OCI-LY7 (cell line): ENCODE data around the gene ANKS1B. TPM values are rescaled to one million over a fixed set of nuclear protein-coding genes. Genes with fewer than 3 reads are reported as not detected.

ENCODE experiments used
- BruUV-seq: library from RNA; stranded (reverse); fragments of 400-500 nt; replicated peaks from 2 replicates; lab custom pipeline; 2021; lab: Mats Ljungman, UMichigan
- CTCF ChIA-PET: fragments of 300-600 bp; sonication (Branson Sonifier 250); formaldehyde crosslinking; loops from one replicate; lab custom pipeline; 2022; ENCODE audit warnings: antibody characterized with exemption; ENCODE audit not compliant: unreplicated experiment; lab: Charles Lee
- POLR2A ChIA-PET: fragments of 300-600 bp; sonication (Branson Sonifier 250); formaldehyde crosslinking; loops from one replicate; lab custom pipeline; 2022; ENCODE audit warnings: antibody characterized with exemption; lab: Charles Lee
- DNase-seq: peaks from one replicate; pipeline ENCODE4 v3.0.0-alpha.2; 2015; ENCODE audit warnings: low spot score
- H2AFZ ChIP-seq: fragments of 200-600 bp; sonication (generic), shearing (Covaris generic); 2 replicates; pipeline ENCODE4 v1.6.1; 2014; ENCODE audit warnings: mild to moderate bottlenecking, antibody characterized with exemption, low read length, moderate library complexity
- H3K27ac ChIP-seq: fragments of 200-600 bp; sonication (generic); 2 replicates; pipeline ENCODE4 v1.5.1; 2014; ENCODE audit warnings: mixed run types, low read depth, mild to moderate bottlenecking, moderate library complexity, low read length, inconsistent platforms; ENCODE audit not compliant: poor library complexity, severe bottlenecking
- H3K36me3 ChIP-seq: fragments of 200-600 bp; sonication (generic); 2 replicates; pipeline ENCODE4 v1.6.1; 2014; ENCODE audit warnings: mild to moderate bottlenecking, antibody characterized with exemption, low read length, moderate library complexity, mixed read lengths; ENCODE audit not compliant: insufficient read depth
- H3K4me1 ChIP-seq: fragments of 200-600 bp; sonication (generic); 2 replicates; pipeline ENCODE4 v1.5.1; 2014; ENCODE audit warnings: mild to moderate bottlenecking, low read length; ENCODE audit not compliant: insufficient read depth, poor library complexity, severe bottlenecking
- H3K4me2 ChIP-seq: fragments of 200-600 bp; sonication (generic); 2 replicates; pipeline ENCODE4 v1.6.1; 2014; ENCODE audit warnings: mild to moderate bottlenecking, low read length
- H3K4me3 ChIP-seq: fragments of 200-600 bp; sonication (generic); 2 replicates; pipeline ENCODE4 v1.5.1; 2014; ENCODE audit warnings: mild to moderate bottlenecking, low read depth, low read length; ENCODE audit not compliant: poor library complexity, severe bottlenecking
- H3K79me2 ChIP-seq: fragments of 200-600 bp; sonication (generic); 2 replicates; pipeline ENCODE4 v1.6.1; 2016; ENCODE audit warnings: low read depth, mild to moderate bottlenecking, low read length, moderate library complexity, mixed read lengths; ENCODE audit not compliant: insufficient read depth
- H3K9me2 ChIP-seq: fragments of 200-600 bp; sonication (generic); 2 replicates; pipeline ENCODE4 v1.6.1; 2016; ENCODE audit warnings: mild to moderate bottlenecking, low read length, mixed read lengths; ENCODE audit not compliant: insufficient read depth
- H3K9me3 ChIP-seq: fragments of 200-600 bp; sonication (generic); 2 replicates; pipeline ENCODE4 v1.6.1; 2014; ENCODE audit warnings: mild to moderate bottlenecking, mixed run types, low read length, mixed read lengths
- H4K20me1 ChIP-seq: fragments of 200-600 bp; sonication (generic); 2 replicates; pipeline ENCODE4 v1.6.1; 2014; ENCODE audit warnings: mild to moderate bottlenecking, antibody characterized with exemption, low read length, moderate library complexity, mixed read lengths; ENCODE audit not compliant: insufficient read depth
- CTCF ChIP-seq: fragments of 200-600 bp; sonication (generic); conservative IDR thresholded peaks from 2 replicates; pipeline ENCODE4 v1.5.1; 2014; ENCODE audit warnings: mild to moderate bottlenecking, antibody characterized with exemption, low read length, moderate library complexity, mixed read lengths
- EZH2phosphoT487 ChIP-seq: fragments of 200-600 bp; sonication (generic); IDR thresholded peaks from 2 replicates; pipeline ENCODE4 v1.6.1; 2018; ENCODE audit warnings: low read depth, borderline replicate concordance, mild to moderate bottlenecking, mixed run types, antibody characterized with exemption, low read length, moderate library complexity, mixed read lengths
- intact Hi-C: fragments of 100-400 bp; cut with micrococcal nuclease; formaldehyde crosslinking; loops from one replicate; pipeline ENCODE4 v1.10.0; 2022; ENCODE audit not compliant: unreplicated experiment
- total RNA-seq, 2 experiments: library from RNA; depleted of rRNA in 1 of 2; stranded (reverse); fragments of >200 nt in 1 of 2; shearing (Covaris generic) in 1 of 2; gene quantifications; 2 replicates each; pipeline ENCODE4 v1.2.3, GENCODE V29; 2014 to 2022

The ANKS1B gene
- total RNA-seq, 2 experiments from 2014 or later: 2.9 to 6.0 TPM

GRCh38 chr12:99024870-99025269 lies 959.9 kb downstream of the ANKS1B start:
- peaks cover 10% of the 10 kb centered on the region for H3K4me1 ChIP-seq
- CTCF ChIA-PET: no interaction called here
- TF ChIP-seq EZH2phosphoT487: no peak
- no peak for TF ChIP-seq CTCF
- DNase-seq: no peak
- no peaks in the 10 kb centered on the region for H3K36me3 ChIP-seq
- H3K27ac ChIP-seq: no peak overlapping the region
- intact Hi-C loops: no loop called here
- H3K9me3 ChIP-seq: no peaks in the 10 kb centered on the region
- BruUV-seq: no TSS peak
- H2AFZ ChIP-seq: no peak overlapping the region
- no peaks in the 10 kb centered on the region for H3K79me2 ChIP-seq
- POLR2A ChIA-PET: interaction anchor here (0.6 to 2.3 kb wide), 3 partner anchors 11 to 720 kb away, joined by 3 to 8 read pairs (median 6); no protein-coding TSS in a partner anchor
- H4K20me1 ChIP-seq: no peaks in the 10 kb centered on the region
- H3K4me2 ChIP-seq: no peak overlapping the region
- no peaks in the 10 kb centered on the region for H3K9me2 ChIP-seq
- H3K4me3 ChIP-seq: no peak overlapping the region

- Histone ChIP-seq H3K36me3 (no peaks in the 10 kb centered on the region), H3K4me3 (no peak overlapping the region), H2AFZ (no peak overlapping the region), H3K9me2 (no peaks in the 10 kb centered on the region), H3K4me2 (no peak overlapping the region), H3K79me2 (no peaks in the 10 kb centered on the region), H3K27ac (no peak overlapping the region), H3K4me1 (peaks cover 10% of the 10 kb centered on the region), H4K20me1 (no peaks in the 10 kb centered on the region), H3K9me3 (no peaks in the 10 kb centered on the region)
- ChIA-PET POLR2A (no interaction called here), CTCF (no interaction called here)
- no TSS peak for BruUV-seq
- intact Hi-C loops: no loop called here
- no peak for DNase-seq
- TF ChIP-seq EZH2phosphoT487: no peak
- no peak for TF ChIP-seq CTCF
These were observed 960.5 kb downstream of the ANKS1B start for GRCh38 chr12:99024191-99024590.

- Histone ChIP-seq H3K9me2 (no peaks in the 10 kb centered on the region), H3K9me3 (0 out of 2 replicates have a peak, but pooled peaks cover 9% of the 10 kb centered on the region), H3K36me3 (no peaks in the 10 kb centered on the region), H3K27ac (no peak overlapping the region), H4K20me1 (no peaks in the 10 kb centered on the region), H3K79me2 (no peaks in the 10 kb centered on the region), H2AFZ (no peak overlapping the region), H3K4me2 (no peak overlapping the region), H3K4me3 (no peak overlapping the region), H3K4me1 (no peaks in the 10 kb centered on the region)
- DNase-seq: no peak
- BruUV-seq: no TSS peak
- intact Hi-C loops: no loop called here
- ChIA-PET POLR2A (interaction anchor here (0.6 kb wide), 1 partner anchor 696 kb away, joined by 4 read pairs; no protein-coding TSS in a partner anchor), CTCF (no interaction called here)
- TF ChIP-seq EZH2phosphoT487 (no peak), CTCF (no peak)
These were observed 963.9 kb downstream of the ANKS1B start for GRCh38 chr12:99020871-99021270.
